Skeletal muscle tissue (tissue), 4 donors: ENCODE measurements around the gene NLRC3. TPM values are rescaled to one million over a fixed set of nuclear protein-coding genes. Genes with fewer than 3 reads are reported as not detected.

Experiments
- H3K27ac ChIP-seq: one replicate; pipeline ENCODE4 v1.7.0; 2013; ENCODE audit warnings: mild to moderate bottlenecking, low read depth, low read length, inconsistent platforms
- H3K27me3 ChIP-seq, 3 donors: one replicate each; pipeline ENCODE4 v1.7.0; 2013; ENCODE audit warnings: low read length in 3 of 3; ENCODE audit not compliant: control insufficient read depth in 3 of 3, insufficient read depth in 3 of 3
- H3K36me3 ChIP-seq, 3 donors: one replicate each; pipeline ENCODE4 v1.7.0; 2013; ENCODE audit warnings: low read length in 3 of 3; ENCODE audit not compliant: control insufficient read depth in 3 of 3, insufficient read depth in 3 of 3
- H3K4me1 ChIP-seq, 3 donors: one replicate each; pipeline ENCODE4 v1.7.0; 2013; ENCODE audit warnings: low read length in 3 of 3, mild to moderate bottlenecking in 3 of 3; ENCODE audit not compliant: control insufficient read depth in 3 of 3, insufficient read depth in 3 of 3
- H3K4me3 ChIP-seq, 3 donors: one replicate each; pipeline ENCODE4 v1.7.0; 2013; ENCODE audit warnings: low read length in 3 of 3
- H3K9ac ChIP-seq, 3 donors: one replicate each; pipeline ENCODE4 v1.7.0; 2013; ENCODE audit warnings: low read length in 3 of 3, mild to moderate bottlenecking in 3 of 3, moderate library complexity in 2 of 3, low read depth in 1 of 3
- H3K9me3 ChIP-seq, 3 donors: one replicate each; pipeline ENCODE4 v1.7.0; 2013; ENCODE audit warnings: low read length in 3 of 3; ENCODE audit not compliant: control insufficient read depth in 3 of 3
- total RNA-seq: library from RNA; depleted of rRNA; stranded (reverse); fragments of >200 nt; gene quantifications from one replicate; pipeline ENCODE4 v1.2.3, GENCODE V29; 2014
- donor health status: Osteomylitis.

Gene NLRC3
- total RNA-seq, 1 donor from 2014 or later = 0.52 TPM

DNA sequence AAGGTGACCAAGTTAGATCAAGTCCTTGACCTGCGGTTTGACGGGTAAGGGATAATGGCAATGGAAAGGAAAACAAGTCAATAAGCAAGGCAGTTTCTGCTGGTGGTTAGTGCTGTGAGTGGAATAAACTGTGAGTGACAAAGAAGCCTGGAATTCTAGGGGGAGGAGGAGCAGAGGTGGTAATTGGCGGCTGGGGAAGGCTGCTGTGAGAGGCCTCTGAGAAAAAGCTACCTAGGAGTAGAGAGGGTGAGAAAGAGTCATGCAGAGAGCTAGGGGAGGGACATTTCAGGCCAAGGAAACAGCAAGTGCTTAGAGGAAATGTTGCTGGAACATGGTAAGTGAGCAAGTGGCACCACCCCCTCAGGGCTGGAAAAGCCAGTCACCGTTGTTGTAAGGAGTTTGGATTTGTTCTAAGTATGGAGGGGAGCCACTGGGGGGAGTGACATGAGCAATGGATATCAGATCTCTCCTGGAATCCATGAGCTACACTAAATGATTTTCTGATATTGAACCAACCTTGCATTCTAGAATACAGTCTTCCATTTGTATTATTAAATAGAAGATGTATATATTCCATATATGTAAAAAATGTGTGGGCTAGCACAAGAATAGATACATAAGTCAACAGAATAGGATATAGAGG, 6.7 kb downstream of the NLRC3 start:
- Histone ChIP-seq H3K27ac (no peak overlapping the region), H3K27me3 (no peaks in the 10 kb centered on the region), H3K36me3 (no peaks in the 10 kb centered on the region), H3K9ac (no peak overlapping the region), H3K4me3 (no peak overlapping the region), H3K9me3 (peaks cover 2 to 3% (median 2%) of the 10 kb centered on the region in 3 donors), H3K4me1 (no peaks in the 10 kb centered on the region)

DNA sequence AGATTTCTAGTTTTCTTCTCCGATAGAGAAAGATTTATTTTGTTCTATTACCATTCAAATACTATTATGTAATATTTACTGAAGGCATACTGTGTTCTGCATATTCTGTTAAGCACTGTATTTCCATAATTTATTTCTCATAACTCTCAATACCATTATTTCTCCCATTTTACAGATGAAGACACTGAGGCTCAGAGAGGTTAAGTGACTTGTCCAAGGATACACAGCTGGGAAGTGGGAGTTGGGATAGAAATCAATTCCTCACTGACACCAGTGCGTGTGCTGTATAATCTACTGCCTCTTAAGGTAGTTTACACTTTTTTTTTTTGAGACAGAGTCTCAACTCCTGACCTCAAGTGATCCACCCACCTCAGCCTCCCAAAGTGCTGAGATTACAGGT, 7.4 kb downstream of the NLRC3 start:
- Histone ChIP-seq H3K9ac (no peak overlapping the region), H3K4me3 (no peak overlapping the region), H3K27ac (no peak overlapping the region), H3K36me3 (no peaks in the 10 kb centered on the region), H3K4me1 (no peaks in the 10 kb centered on the region), H3K9me3 (peaks cover 2 to 3% (median 2%) of the 10 kb centered on the region in 3 donors), H3K27me3 (no peaks in the 10 kb centered on the region)

DNA sequence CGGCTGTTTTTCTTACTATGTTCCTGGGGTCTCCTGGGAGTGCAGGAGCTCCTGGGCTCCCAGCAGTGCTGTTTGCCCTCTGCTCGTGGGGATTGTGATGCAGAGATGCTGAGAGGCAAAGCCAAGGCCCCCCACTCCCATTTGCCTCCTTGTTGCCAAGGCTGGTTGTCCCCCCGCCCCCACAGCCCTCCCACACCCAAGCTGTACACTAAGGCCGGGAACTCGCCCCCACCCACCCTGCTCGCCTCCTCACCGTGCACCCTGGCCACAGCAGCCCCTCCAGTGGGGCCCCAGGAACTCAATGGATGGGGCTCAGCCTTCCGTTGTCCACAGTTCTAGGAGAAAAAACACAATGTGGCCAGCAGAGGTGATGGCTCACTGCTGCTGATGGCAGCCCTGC, 10.2 kb downstream of the NLRC3 start:
- Histone ChIP-seq H3K9me3 (peaks cover 2 to 3% (median 2%) of the 10 kb centered on the region in 3 donors), H3K27ac (no peak overlapping the region), H3K27me3 (no peaks in the 10 kb centered on the region), H3K4me1 (no peaks in the 10 kb centered on the region), H3K4me3 (no peak overlapping the region), H3K36me3 (peaks cover 0 to 4% (median 0%) of the 10 kb centered on the region in 3 donors), H3K9ac (no peak overlapping the region)

DNA sequence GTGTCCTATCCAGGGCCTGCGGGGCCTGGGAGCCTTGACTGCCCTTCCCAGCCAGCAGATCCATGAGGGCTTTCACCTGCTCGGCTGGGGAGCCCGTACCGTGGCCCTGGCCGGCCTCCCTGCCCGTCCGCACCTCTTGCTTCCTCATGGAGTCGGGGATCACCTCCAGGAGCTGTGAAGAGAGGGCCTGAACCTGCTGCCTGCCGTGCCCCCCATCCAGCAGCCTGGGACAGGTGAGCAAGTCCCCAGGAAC, 12.4 kb downstream of the NLRC3 start:
- Histone ChIP-seq H3K36me3 (peaks cover 0 to 4% (median 0%) of the 10 kb centered on the region in 3 donors), H3K9ac (no peak overlapping the region), H3K9me3 (no peaks in the 10 kb centered on the region), H3K27ac (no peak overlapping the region), H3K4me3 (no peak overlapping the region), H3K4me1 (no peaks in the 10 kb centered on the region), H3K27me3 (no peaks in the 10 kb centered on the region)

DNA sequence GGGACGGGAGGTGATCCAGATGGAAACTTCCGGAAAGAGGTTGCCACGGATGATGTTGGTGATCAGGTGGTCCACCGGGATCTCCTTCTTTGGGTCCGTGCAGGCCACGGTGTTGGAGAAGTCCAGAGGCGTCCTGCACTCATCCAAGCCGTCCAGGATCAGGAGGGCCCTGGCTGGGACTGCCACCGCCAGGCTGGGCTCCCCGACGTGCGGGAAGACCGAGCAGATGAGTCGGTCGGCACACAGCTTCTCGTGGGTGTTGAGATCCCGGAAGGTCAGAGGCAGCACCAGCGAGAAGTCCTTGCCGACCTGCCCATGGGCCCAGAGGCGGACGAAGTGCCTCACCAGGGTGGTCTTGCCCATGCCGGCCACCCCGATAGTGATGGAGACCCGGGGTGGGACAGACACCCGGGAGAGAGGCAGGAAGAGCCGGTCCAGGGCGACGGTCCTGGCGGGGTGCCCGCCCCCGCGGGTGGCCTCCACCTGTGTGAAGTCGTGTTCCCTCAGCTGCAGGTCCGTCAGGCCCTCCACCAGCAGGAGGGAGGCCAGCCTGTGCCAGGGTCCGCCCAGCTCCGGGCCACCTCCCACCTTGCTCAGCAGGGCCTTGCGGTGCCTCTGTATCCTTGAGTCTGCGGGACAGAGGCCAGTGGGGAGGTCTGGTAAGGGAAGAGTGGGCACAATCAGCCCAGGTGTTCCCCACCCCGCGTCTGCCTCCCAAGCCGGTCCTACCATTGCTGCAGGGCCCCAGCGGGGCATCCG, 12.9 kb downstream of the NLRC3 start:
- H3K4me1 ChIP-seq = no peaks in the 10 kb centered on the region
- H3K4me3 ChIP-seq = no peak overlapping the region
- no peaks in the 10 kb centered on the region for H3K27me3 ChIP-seq
- no peak overlapping the region for H3K9ac ChIP-seq
- no peak overlapping the region for H3K27ac ChIP-seq
- H3K9me3 ChIP-seq = no peaks in the 10 kb centered on the region
- peaks cover 0 to 4% (median 0%) of the 10 kb centered on the region in 3 donors for H3K36me3 ChIP-seq

DNA sequence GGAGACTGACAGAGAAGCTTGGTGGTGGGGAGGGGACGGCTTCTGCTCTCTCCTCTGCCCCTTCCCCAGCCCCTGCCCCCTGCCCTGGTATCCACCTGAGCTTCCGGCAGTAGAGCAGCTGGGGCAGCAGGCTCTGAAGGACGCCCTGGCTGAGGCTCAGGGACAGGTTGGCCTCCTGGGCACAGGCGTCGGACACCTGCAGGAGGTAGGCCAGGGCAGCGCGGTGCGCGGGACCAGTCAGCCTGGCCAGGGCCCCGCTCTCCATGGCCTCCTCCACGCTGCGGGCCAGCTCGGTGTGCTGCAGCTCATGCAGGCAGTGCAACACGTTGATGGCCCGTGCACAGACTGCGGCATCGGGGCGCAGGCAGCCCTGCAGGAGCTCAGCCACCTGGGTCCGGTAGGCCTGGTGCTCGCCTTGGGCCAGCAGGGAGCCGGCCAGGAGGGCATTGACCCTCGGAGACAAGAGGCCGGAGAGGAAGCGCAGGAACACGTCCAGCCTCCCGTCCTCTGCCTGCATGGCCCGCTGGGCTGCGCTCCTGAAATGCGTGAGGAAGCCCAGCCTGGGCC, 14.2 kb downstream of the NLRC3 start:
- H3K36me3 ChIP-seq = peaks cover 0 to 4% (median 0%) of the 10 kb centered on the region in 3 donors
- H3K27me3 ChIP-seq = no peaks in the 10 kb centered on the region
- no peak overlapping the region for H3K4me3 ChIP-seq
- H3K4me1 ChIP-seq = no peaks in the 10 kb centered on the region
- no peak overlapping the region for H3K9ac ChIP-seq
- H3K27ac ChIP-seq = no peak overlapping the region
- H3K9me3 ChIP-seq = no peaks in the 10 kb centered on the region

DNA sequence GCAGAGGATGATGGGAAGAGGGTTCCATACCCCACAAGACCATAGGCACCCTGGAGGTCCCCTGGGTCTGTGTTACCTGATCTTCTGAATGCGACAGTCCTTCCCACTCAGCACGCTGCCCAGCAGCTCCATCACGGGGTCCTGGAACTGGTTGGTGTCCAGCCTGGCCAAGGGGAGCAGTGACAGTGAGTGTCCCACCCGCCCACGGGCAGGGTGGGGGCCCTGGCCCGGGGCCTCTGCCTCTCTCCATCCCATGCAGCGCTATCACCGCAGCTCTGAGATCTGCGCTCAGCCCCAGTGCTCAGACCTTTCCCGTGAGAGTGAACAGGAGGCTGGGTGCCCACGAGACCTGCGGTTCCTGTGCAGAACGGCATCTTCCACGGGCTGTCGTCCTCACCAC, 15.6 kb downstream of the NLRC3 start:
- H3K4me3 ChIP-seq = no peak overlapping the region
- H3K27ac ChIP-seq = no peak overlapping the region

DNA sequence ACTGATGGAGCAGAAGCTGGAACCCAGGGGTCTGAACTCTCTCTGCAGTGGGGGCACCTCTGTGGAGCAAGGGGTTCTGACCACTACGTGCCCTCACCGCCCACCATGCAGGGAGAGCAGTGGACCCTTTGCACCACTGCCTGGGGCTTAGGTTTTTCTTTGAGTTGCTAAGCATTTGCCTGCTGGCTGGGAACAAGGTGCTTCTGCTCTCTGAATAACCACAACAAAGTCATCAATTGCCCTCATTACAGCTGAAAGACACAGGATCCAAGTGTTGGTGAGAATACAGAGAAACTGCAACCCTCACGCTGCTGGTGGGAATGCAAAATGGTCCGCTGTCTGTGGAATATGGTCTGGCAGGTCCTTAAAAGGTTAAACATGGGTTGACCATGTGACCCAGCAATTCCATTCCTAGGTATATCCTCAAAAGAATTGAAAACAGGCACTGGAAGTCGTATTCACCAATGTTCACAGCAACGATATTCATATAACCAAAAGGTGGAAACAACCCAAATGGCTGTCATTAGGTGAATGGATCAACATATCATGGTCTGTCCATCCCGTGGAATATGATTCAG, 22.8 kb downstream of the NLRC3 start:
- Histone ChIP-seq H3K27me3 (no peaks in the 10 kb centered on the region), H3K4me3 (no peak overlapping the region), H3K9ac (no peak overlapping the region), H3K36me3 (no peaks in the 10 kb centered on the region), H3K27ac (no peak overlapping the region), H3K9me3 (no peaks in the 10 kb centered on the region), H3K4me1 (no peaks in the 10 kb centered on the region)

More for the DNA sequence above, 15.6 kb downstream of the NLRC3 start:
- Histone ChIP-seq H3K27me3 (no peaks in the 10 kb centered on the region), H3K36me3 (peaks cover 0 to 4% (median 0%) of the 10 kb centered on the region in 3 donors), H3K9ac (no peak overlapping the region), H3K4me1 (no peaks in the 10 kb centered on the region), H3K9me3 (no peaks in the 10 kb centered on the region)

DNA sequence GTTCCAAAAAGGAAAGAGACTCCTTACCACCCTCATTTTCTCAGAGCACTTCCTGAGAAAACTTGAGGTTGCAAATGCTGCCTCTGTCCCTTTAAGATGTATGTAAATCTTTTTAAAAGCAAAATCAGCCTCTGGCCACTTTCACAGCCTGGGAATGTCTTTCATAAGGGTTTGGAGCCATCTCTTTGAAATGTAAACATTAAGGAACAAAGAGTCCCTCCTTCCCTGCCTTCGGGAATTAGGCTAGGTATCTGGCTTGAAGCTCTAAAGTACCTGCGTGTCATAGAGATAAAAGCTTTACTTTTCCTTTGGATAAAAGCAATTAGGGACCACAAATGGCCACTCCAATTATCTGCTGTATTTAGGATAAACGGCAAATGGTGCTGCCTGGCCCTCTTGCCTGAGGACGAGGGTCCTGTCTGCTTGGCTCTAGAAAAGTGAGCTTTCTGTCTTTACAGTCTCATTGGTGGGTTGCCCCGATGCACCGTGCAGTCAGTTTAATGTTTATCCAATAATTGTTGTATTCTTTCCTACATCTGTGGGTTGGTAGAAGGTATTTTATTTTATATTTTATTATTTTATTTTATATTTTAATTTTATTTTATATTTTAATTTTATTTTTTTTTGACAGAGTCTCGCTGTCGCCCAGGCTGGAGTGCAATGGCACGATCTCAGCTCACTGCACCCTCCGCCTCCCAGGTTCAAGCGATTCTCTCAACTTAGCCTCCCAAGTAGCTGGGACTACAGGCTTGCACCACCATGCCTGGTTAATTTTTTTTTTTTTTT, 23.9 kb downstream of the NLRC3 start:
- Histone ChIP-seq H3K9me3 (no peaks in the 10 kb centered on the region), H3K4me1 (peaks cover 6 to 11% (median 7%) of the 10 kb centered on the region in 3 donors), H3K27ac (no peak overlapping the region), H3K36me3 (no peaks in the 10 kb centered on the region), H3K27me3 (no peaks in the 10 kb centered on the region), H3K9ac (no peak overlapping the region), H3K4me3 (no peak overlapping the region)
